Stimulated activated memory B cell treated with anti-CD40 and anti-IgM and Interleukin-4, amounts not matched to agents 10 μg/mL and 1 μg/mL and 100 μg/mL, for 72 hours (primary cell): ENCODE measurements around the gene INSC.

Experiments used
- ATAC-seq: fragments of 150-1000 bp; cut with Tn5 transposase; 2 replicates; pipeline ENCODE4 v1.10.0; 2021
- H3K27ac Mint-ChIP-seq: one replicate; pipeline ENCODE4 v1.8.0; 2022; ENCODE audit warnings: mild to moderate bottlenecking, mixed read lengths
- H3K27me3 Mint-ChIP-seq: one replicate; pipeline ENCODE4 v1.8.0; 2022; ENCODE audit warnings: mixed read lengths
- H3K36me3 Mint-ChIP-seq: one replicate; pipeline ENCODE4 v1.8.0; 2022; ENCODE audit warnings: mixed read lengths
- H3K4me1 Mint-ChIP-seq: one replicate; pipeline ENCODE4 v1.8.0; 2022; ENCODE audit warnings: mixed read lengths
- H3K4me3 Mint-ChIP-seq: one replicate; pipeline ENCODE4 v1.8.0; 2022; ENCODE audit warnings: mild to moderate bottlenecking, moderate library complexity, mixed read lengths
- H3K9me3 Mint-ChIP-seq: one replicate; pipeline ENCODE4 v1.8.0; 2022; ENCODE audit warnings: mixed read lengths

Gene INSC

DNA sequence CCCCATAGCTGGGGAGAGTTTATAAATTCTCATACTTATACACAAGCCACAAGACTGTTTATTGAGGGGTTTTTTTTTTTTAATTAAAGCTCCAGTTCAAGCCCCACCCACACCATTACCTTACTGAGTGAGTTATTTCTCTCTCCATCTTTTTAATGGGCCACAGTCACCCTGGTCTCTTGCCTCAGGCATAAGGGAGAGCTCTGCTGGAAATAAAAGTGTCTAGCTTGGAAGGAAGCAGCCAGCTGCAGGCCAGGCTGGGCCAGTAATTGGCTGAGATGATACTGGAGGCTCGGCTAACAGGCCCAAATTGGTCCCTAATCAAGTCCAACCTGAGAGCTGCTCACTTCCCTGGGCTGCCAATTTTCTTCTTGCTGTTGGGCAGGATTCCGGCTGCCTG, 174.1 kb downstream of the INSC start:
- H3K9me3 Mint-ChIP-seq = peaks cover 3% of the 10 kb centered on the region
- no peak overlapping the region for H3K27ac Mint-ChIP-seq
- H3K36me3 Mint-ChIP-seq = no peaks in the 10 kb centered on the region
- no peaks in the 10 kb centered on the region for H3K27me3 Mint-ChIP-seq
- no peaks in the 10 kb centered on the region for H3K4me1 Mint-ChIP-seq
- no peak overlapping the region for H3K4me3 Mint-ChIP-seq
- no peak for ATAC-seq

- H3K4me3 Mint-ChIP-seq = no peak overlapping the region
- peaks cover 3% of the 10 kb centered on the region for H3K9me3 Mint-ChIP-seq
- no peaks in the 10 kb centered on the region for H3K36me3 Mint-ChIP-seq
- H3K27me3 Mint-ChIP-seq = no peaks in the 10 kb centered on the region
- no peak overlapping the region for H3K27ac Mint-ChIP-seq
- no peak for ATAC-seq
- no peaks in the 10 kb centered on the region for H3K4me1 Mint-ChIP-seq
These were observed 175.0 kb downstream of the INSC start for GRCh38 chr11:15289723-15290122.

DNA sequence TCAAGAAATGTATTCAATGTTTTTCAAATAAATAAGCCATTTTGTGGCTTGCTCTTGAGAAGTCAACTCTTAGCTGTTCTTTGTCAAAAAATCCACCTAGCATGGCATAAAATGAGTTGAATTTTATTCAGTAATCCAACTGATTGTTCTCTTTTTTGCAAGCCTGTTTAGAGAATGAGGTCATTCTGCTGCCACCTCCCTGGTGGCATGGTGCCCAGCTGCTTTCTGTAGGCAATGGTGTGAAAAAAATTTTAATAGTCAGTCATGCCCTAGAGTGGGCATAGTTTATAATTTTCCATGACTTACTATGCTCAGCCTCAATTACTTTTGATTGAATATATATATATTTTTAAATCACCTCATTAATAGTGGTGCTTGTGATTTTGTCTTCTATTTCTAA, 177.2 kb downstream of the INSC start:
- Mint-ChIP-seq H3K9me3 (peaks cover 3% of the 10 kb centered on the region), H3K36me3 (no peaks in the 10 kb centered on the region), H3K27me3 (no peaks in the 10 kb centered on the region), H3K27ac (no peak overlapping the region), H3K4me1 (no peaks in the 10 kb centered on the region), H3K4me3 (no peak overlapping the region)
- no peak for ATAC-seq

DNA sequence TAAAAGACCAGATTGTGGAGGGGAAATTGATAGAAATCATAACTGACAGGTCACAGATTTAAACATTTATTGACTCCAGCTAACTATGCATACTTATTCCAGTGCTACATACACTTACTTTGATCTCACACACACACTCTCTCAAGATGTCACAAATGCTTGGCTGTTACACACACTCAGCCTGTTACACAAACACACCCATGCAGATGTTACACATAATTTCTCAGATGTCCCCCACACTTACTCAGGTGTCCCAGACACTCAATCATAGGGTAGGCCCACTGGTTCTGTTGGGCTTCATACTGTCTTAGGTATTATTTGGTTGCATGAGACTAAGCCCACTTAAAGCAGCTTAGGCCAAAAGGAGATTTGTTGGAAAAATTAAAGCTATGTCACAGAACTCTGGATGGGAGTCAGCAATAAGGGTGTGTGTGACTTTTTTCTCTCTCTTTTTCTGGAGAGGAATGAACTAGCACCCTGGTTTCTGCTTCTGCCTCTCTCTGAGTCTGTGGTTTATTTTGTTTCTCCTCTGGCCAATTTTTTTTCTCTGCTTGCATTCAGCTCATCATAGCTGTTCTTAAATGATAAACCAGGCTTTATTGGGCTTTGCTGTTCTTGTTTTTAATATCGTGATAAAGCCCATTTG, 179.4 kb downstream of the INSC start:
- Mint-ChIP-seq H3K4me3 (no peak overlapping the region), H3K36me3 (no peaks in the 10 kb centered on the region), H3K4me1 (no peaks in the 10 kb centered on the region), H3K9me3 (no peaks in the 10 kb centered on the region), H3K27ac (no peak overlapping the region), H3K27me3 (no peaks in the 10 kb centered on the region)
- no peak for ATAC-seq

DNA sequence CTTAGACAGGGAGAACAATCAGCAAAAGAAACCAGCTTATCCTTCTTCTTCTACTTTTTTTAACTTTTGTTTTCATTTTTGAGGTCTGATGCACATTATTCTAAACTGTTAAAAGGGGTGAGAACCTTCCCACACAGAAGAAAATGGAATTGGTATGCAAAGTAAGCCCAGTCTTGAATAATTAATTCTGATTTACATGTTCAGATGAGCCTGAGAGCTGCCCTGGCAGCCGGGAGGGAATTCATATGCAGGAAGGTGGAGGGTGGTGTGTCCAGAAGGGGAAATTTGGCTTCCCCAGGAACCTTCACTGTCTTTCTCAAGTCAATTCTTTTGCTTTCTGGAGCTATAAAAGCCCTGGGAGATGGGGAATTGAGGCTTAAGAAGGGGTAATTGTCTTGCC, 181.0 kb downstream of the INSC start:
- H3K27me3 Mint-ChIP-seq = no peaks in the 10 kb centered on the region
- H3K9me3 Mint-ChIP-seq = no peaks in the 10 kb centered on the region
- no peak overlapping the region for H3K4me3 Mint-ChIP-seq
- H3K36me3 Mint-ChIP-seq = no peaks in the 10 kb centered on the region
- no peaks in the 10 kb centered on the region for H3K4me1 Mint-ChIP-seq
- no peak overlapping the region for H3K27ac Mint-ChIP-seq
- ATAC-seq = no peak
